Caki2 (cell line): Measurements from ENCODE around the gene GLYATL3. TPM values are rescaled to one million over a fixed set of nuclear protein-coding genes. Genes with fewer than 3 reads are reported as not detected.
A peak's percentile ranks its signal among the peaks of the same experiment; 100 is the strongest.

Experiments
- DNase-seq: peaks from one replicate; pipeline ENCODE4 v3.0.0-alpha.2; 2015; ENCODE audit warnings: low read depth
- in situ Hi-C: cut with HindIII; loops from 2 replicates; pipeline ENCODE4 v1.10.0; 2016; ENCODE audit warnings: low sequenced_read_pairs, low pct_unique_long_range_greater_than_20kb, mixed read lengths
- total RNA-seq: library from RNA; depleted of rRNA; stranded (reverse); fragments of >200 nt; shearing (Covaris generic); gene quantifications from 2 replicates; pipeline ENCODE4 v1.2.3, GENCODE V29; 2014; ENCODE audit warnings: low replicate concordance

Gene GLYATL3
- total RNA-seq, 1 experiment from 2014 or later: not detected

DNA sequence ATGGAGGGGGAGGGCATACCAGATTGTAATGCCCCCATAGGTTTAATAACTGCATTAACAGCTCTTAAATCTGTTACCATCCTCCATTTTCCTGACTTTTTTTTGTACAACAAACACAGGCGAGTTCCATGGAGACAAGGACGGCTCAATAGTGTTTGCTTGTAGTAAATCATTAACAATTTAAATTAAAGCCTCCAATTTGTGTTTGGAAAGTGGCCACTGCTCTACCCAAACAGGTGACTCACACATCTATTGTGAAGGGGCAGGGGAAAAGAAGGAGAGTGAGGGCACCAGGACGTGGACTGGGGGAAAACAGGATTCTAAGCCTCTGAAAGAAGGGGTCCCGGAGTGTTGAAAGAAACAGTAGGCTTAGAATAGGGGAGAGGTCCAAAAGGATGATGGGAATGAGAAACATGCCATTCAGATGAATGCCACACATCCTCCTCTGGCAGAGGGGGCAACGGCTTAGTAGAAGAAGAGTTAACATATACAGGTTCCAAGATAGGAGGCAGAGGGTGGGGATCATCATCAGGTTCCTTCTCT is 6.9 kb downstream of the GLYATL3 start:
- in situ Hi-C loops: no loop called here
- DNase-seq: no peak

GRCh38 chr6:49509342-49509741 is 9.6 kb downstream of the GLYATL3 start:
- DNase-seq: no peak
- in situ Hi-C loops: no loop called here

DNA sequence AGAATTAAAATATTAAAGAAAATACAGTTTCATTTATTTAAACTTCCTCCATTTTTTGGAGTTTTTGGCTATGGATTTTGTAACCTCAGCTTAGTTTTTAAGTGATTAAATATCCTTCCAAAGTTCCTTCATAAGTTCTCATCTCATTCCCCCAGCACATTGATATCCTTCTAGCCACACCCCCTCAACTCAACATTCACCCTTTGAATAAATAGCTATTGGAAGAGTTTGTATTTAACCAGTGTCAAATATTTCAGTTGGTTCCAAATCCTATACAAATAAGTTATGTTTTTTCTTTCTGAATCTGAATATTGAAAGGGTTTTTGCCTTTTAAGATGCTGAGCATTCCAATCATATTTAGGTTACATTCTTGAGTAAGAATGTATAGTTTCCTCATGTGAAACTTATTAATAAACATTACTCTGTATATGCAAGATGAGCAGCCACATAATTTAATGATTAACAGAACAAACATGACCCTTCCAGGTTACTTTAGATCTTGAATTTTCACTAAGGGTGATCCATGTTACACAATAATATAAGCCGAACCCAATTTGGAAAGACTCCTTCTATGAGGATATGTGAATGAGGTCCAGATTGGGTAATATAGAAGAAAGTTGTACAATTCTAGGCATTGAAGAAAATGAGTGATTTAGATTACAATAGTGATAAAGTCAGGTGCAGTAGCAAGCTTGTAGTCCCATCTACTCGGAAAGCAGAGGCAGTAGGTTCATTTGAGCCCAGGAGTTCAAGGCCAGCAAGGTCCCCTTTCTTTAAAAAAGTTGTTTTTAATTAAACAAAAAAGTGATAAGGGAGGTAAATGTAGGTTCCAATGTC is 13.6 kb downstream of the GLYATL3 start:
- in situ Hi-C loops: no loop called here

DNA sequence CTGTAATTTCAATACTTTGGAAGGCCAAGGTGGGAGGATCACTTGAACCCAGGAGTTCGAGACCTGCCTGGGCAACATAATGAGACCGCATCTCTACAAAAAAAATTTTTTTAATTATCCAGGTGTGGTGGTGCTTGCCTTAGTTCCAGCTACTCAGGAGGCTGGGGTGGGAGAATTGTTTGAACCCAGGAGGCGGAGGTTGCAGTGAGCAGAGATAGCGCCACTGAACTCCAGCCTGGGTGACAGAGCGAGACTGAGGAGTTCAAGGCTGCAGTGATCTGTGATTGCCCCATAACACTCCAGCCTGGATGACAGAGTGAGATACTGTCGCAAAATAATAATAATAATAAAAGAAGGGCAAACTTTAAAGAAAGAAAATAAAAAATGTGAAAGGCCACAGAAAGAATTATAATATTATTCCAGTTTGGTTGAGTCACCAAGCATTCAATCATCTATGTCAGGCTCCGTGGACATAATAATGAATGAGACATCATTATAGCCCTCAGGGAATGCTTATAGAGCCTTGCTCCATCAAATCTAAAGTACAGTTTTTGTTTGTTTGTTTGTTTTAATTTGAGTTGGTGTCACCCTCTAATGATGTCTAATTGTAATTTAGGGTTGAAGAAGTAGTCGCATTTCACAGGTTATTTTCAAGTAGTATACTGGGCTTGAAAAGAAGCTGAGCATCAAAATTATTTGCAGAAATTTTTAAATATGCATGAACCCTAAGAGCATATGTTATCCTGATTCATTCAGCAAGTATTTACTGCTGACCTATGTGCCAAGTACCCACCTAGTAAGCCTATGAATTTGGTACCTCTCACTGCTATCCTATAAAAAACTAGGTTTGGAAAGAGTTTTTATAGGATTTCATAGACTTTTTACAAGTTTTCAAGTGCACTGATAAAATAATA is 15.1 kb downstream of the GLYATL3 start:
- in situ Hi-C loops: no loop called here

More for the DNA sequence above, 13.6 kb downstream of the GLYATL3 start:
- DNase-seq: no peak

DNA sequence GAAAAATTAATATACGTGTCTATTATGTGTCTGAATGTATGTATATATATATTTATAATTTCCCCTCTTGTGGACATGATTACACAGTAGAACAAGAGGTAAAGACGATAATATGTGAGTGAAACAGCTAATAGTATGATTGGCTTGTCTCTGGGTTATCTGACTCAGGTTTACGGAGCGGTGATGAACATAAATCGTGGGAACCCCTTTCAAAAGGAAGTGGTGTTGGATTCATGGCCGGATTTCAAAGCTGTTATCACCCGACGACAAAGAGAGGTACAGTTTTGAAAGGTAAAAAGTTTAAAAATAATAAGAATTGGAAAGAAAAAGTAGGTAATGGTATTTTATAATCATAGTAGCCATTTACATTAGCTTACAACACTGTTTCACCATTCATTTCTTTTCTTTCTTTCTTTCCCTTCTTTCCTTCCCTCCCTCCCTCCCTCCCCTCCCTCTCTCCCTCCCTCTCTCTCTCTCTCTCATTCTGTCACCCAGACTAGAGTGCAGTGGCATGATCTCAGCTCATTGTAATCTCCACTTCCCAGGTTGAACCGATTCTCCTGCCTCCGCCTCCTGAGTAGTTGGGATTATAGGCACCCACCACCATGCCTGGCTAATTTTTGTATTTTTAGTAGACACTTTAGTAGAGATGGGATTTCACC is 15.9 kb downstream of the GLYATL3 start:
- in situ Hi-C loops: no loop called here

More for the DNA sequence above, 15.1 kb downstream of the GLYATL3 start:
- no peak for DNase-seq

GRCh38 chr6:49516147-49516505 is 16.4 kb downstream of the GLYATL3 start:
- no peak for DNase-seq
- in situ Hi-C loops: no loop called here

More for the DNA sequence above, 15.9 kb downstream of the GLYATL3 start:
- DNase-seq: no peak

GRCh38 chr6:49517919-49518318 is 18.2 kb downstream of the GLYATL3 start:
- no peak for DNase-seq
- in situ Hi-C loops: no loop called here

DNA sequence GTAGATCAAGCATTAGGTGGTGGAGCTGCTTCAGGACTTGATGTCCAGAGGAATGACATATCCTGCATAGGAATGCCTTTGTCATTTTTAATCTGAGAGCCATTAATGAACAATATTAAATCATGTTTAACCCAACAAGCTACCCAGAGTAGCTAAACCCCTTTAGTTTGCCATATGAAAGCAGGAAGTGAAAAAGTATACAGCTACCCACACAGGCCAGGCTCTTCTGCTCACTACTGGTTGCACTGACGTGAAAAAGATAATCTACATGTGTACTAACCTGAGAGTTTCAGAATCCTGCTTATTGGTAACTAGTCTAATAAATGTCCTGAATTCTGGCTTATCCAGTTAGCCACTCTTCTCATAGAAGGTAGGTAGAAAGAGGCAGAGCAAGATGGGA is 19.9 kb downstream of the GLYATL3 start:
- no peak for DNase-seq
- in situ Hi-C loops: no loop called here

- in situ Hi-C loops: no loop called here
- DNase-seq: no peak
Measured at GRCh38 chr6:49522710-49523593, 23.2 kb downstream of the GLYATL3 start.

DNA sequence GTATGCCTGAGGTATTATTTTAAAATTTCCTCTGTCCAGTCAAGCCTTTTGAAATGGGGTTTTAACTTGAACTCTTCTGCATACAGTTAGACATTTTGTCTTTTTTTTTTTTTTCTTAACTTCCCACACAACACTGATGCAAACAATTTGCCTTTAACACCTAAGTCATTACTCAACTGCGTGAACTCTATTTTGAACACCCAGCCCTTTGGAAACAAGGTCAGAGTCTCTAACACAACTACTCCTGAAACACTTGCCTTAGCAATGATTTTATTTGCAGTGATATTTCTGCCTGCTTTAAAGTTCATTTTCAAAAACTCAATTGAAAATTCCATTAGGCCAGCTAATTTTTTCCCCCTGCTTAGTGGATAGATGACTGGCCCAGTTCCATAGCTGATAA is 24.2 kb downstream of the GLYATL3 start:
- in situ Hi-C loops: no loop called here
- DNase-seq: no peak

GRCh38 chr6:49524541-49524940 is 24.8 kb downstream of the GLYATL3 start:
- in situ Hi-C loops: no loop called here

GRCh38 chr6:49526598-49526997 is 26.9 kb downstream of the GLYATL3 start:
- in situ Hi-C loops: no loop called here
- DNase-seq: no peak

More at GRCh38 chr6:49524541-49524940, 24.8 kb downstream of the GLYATL3 start:
- no peak for DNase-seq

- no peak for DNase-seq
- in situ Hi-C loops: no loop called here
Measured at GRCh38 chr6:49527320-49527719, 27.6 kb downstream of the GLYATL3 start.

GRCh38 chr6:49528571-49528970 is 28.8 kb downstream of the GLYATL3 start:
- in situ Hi-C loops: no loop called here
- DNase-seq: no peak

GRCh38 chr6:49530141-49530776 is 30.5 kb downstream of the GLYATL3 start:
- DNase-seq: no peak
- in situ Hi-C loops: no loop called here

GRCh38 chr6:49531774-49532569 is 32.2 kb downstream of the GLYATL3 start:
- peak; percentile 66 for DNase-seq
- in situ Hi-C loops: no loop called here
